HepG2 (cell line): Measurements from ENCODE around the gene PNKP. TPM values are rescaled to one million over a fixed set of nuclear protein-coding genes. Genes with fewer than 3 reads are reported as not detected.

Source experiments
- ARNT ChIP-seq: fragments of 450-650 bp; IDR thresholded peaks from 2 replicates; pipeline ENCODE4 v1.6.1; 2017
- ATRX ChIP-seq: sonication (generic); formaldehyde crosslinking; IDR thresholded peaks from 2 replicates; pipeline ENCODE4 v1.4.0; 2020; ENCODE audit warnings: missing genetic modification reagents, borderline replicate concordance
- DR1 ChIP-seq: sonication (generic); formaldehyde crosslinking; IDR thresholded peaks from 2 replicates; pipeline ENCODE4 v1.8.0; 2021; ENCODE audit warnings: mild to moderate bottlenecking, missing genetic modification reagents, inconsistent platforms
- DRAP1 ChIP-seq: IDR thresholded peaks from 2 replicates; pipeline ENCODE4 v1.6.1; 2016; ENCODE audit warnings: missing genetic modification reagents, missing compliant biosample characterization
- FOXP4 ChIP-seq: sonication (generic); formaldehyde crosslinking; IDR thresholded peaks from 2 replicates; pipeline ENCODE4 v1.4.0; 2020; ENCODE audit warnings: missing genetic modification reagents
- GATAD1 ChIP-seq: IDR thresholded peaks from 2 replicates; pipeline ENCODE4 v1.6.1; 2016; ENCODE audit warnings: missing genetic modification reagents, missing compliant biosample characterization
- HDAC1 ChIP-seq: sonication (generic); formaldehyde crosslinking; IDR thresholded peaks from 2 replicates; pipeline ENCODE4 v1.5.1; 2020; ENCODE audit warnings: mild to moderate bottlenecking, missing genetic modification reagents
- KLF6 ChIP-seq: IDR thresholded peaks from 2 replicates; pipeline ENCODE4 v1.8.0; 2016; ENCODE audit warnings: missing biosample characterization, missing genetic modification reagents
- MAFF ChIP-seq: IDR thresholded peaks from 2 replicates; pipeline ENCODE4 v1.6.1; 2011; ENCODE audit warnings: low read depth, low read length, improper control_type of control experiment
- NFKB2 ChIP-seq: sonication (generic); formaldehyde crosslinking; IDR thresholded peaks from 2 replicates; pipeline ENCODE4 v1.4.0; 2020; ENCODE audit warnings: missing genetic modification reagents, borderline replicate concordance
- NFYC ChIP-seq: IDR thresholded peaks from 2 replicates; pipeline ENCODE4 v1.6.1; 2016; ENCODE audit warnings: missing genetic modification reagents, missing compliant biosample characterization
- PCBP1 ChIP-seq: fragments of 200-400 bp; formaldehyde crosslinking; IDR thresholded peaks from 2 replicates; pipeline ENCODE4 v1.6.1; 2017; ENCODE audit warnings: mild to moderate bottlenecking, low read depth, low read length, borderline replicate concordance
- POGK ChIP-seq: sonication (generic); formaldehyde crosslinking; conservative IDR thresholded peaks from 2 replicates; pipeline ENCODE4 v1.8.0; 2022; ENCODE audit warnings: mild to moderate bottlenecking, moderate library complexity, missing genetic modification reagents
- RARA ChIP-seq: IDR thresholded peaks from 2 replicates; pipeline ENCODE4 v1.6.1; 2016; ENCODE audit warnings: missing genetic modification reagents, missing compliant biosample characterization
- SIN3A ChIP-seq: IDR thresholded peaks from 2 replicates; pipeline ENCODE4 v1.6.1; 2011; ENCODE audit warnings: low read depth, mild to moderate bottlenecking, control low read depth, low read length, borderline replicate concordance
- TIGD3 ChIP-seq: sonication (generic); formaldehyde crosslinking; IDR thresholded peaks from 2 replicates; pipeline ENCODE4 v1.5.1; 2020; ENCODE audit warnings: mild to moderate bottlenecking, missing genetic modification reagents, borderline replicate concordance
- ZMAT3 ChIP-seq: sonication (generic); formaldehyde crosslinking; conservative IDR thresholded peaks from 2 replicates; pipeline ENCODE4 v1.7.0; 2021; ENCODE audit warnings: missing genetic modification reagents
- ZNF331 ChIP-seq: sonication (generic); formaldehyde crosslinking; IDR thresholded peaks from 2 replicates; pipeline ENCODE4 v1.4.0; 2020; ENCODE audit warnings: missing genetic modification reagents
- ZNF543 ChIP-seq: sonication (generic); formaldehyde crosslinking; IDR thresholded peaks from 2 replicates; pipeline ENCODE4 v1.4.0; 2020; ENCODE audit warnings: mild to moderate bottlenecking, missing genetic modification reagents
- ZNF589 ChIP-seq: sonication (generic); formaldehyde crosslinking; conservative IDR thresholded peaks from 2 replicates; pipeline ENCODE4 v1.8.0; 2022; ENCODE audit warnings: mild to moderate bottlenecking, moderate library complexity, missing genetic modification reagents
- ZSCAN21 ChIP-seq: sonication (generic); formaldehyde crosslinking; IDR thresholded peaks from 2 replicates; pipeline ENCODE4 v1.8.0; 2022; ENCODE audit warnings: mild to moderate bottlenecking, missing genetic modification reagents, moderate library complexity, borderline replicate concordance
- polyA plus RNA-seq, 8 experiments: library from polyadenylated mRNA; depleted of rRNA in 3 of 8; stranded (reverse) in 7 of 8; unstranded in 1 of 8; fragments of >200 nt; fragmentation: Illumina TruSeq in 4 of 8; extraction: Trizol in 4 of 8; gene quantifications; 2 replicates each; pipeline versions ENCODE4 v1.2.1 to v1.2.3, GENCODE V29; 2011 to 2016; ENCODE audit warnings: low read depth in 4 of 8, missing spikeins in 1 of 8, mixed read lengths in 1 of 8; ENCODE audit not compliant: insufficient read depth in 1 of 8
- total RNA-seq, 5 experiments: library from RNA; depleted of rRNA; stranded (reverse); fragments of >200 nt; fragmentation: Illumina TruSeq; extraction: Trizol; gene quantifications; 2 replicates each; pipeline ENCODE4 v1.2.3, GENCODE V29; 2016; ENCODE audit warnings: low read depth in 1 of 5
- TF ChIP-seq, protein P1 (sequence below): sonication (generic); formaldehyde crosslinking; IDR thresholded peaks from 2 replicates; pipeline ENCODE4 v1.5.0; 2020; ENCODE audit warnings: mild to moderate bottlenecking, missing genetic modification reagents, borderline replicate concordance

Gene PNKP
- total and polyA plus RNA-seq, 2 of the 13 experiments (the other 11 are each of a cell fraction or from before 2014, with no cell fraction given), result 12.7 to 27.1 TPM

DNA sequence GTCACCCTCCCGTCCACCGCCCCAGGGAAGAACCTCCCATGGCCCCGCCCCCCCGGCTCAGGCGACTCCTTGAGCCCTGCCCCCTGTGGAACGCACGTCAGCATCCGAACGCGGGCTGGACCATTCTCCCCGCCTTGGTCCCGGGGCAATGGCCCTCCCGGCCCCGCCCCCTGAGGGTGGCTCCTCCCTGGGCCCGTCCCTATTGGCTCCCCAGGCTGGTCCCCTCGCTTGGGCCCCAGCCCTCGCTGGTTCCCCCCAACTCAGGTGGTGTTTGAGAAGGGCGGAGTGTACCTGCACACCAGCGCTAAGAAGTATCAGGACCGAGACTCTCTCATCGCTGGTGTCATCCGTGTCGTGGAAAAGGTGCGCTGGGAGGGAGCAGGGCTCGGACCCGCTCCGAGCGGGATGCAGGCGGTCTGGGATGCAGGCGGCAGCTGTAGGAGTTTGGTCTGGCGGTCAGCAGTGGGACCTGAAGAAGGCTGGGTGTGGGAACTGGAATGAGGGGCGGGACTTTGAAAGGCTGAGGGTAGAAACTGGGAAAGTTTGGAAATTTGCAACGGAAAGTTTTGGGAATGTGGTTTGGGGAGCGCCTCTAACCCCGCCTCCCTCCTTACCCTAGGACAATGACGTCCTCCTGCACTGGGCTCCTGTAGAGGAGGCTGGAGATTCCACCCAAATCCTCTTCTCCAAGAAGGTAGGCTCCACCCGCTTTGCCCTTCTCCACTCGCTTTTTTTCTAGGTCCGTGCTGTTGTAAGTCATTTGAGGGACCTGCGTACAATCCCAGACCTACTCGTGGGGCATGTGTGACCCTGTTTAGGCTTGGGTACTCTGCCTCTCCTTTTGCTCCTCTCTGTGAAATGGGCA, 10.7 kb upstream of the PNKP start (continued):
- TF ChIP-seq TIGD3 (CRISPR knock-in tag), result no peak
- no peak for TF ChIP-seq ATRX (CRISPR knock-in tag)
- TF ChIP-seq RARA (CRISPR knock-in tag), result no peak
- TF ChIP-seq ZNF589, result no peak
- peak; percentile 35; the same call in 1 of the 2 replicates for TF ChIP-seq DRAP1 (CRISPR knock-in tag)
- TF ChIP-seq NFKB2 (CRISPR knock-in tag), result peak; percentile 78; the same call in 1 of the 2 replicates
- TF ChIP-seq FOXP4, result peak; percentile 31; the same call in 1 of the 2 replicates
- peak; percentile 57; the same call in 1 of the 2 replicates for TF ChIP-seq SIN3A
- peak; percentile 52; the same call in 1 of the 2 replicates for TF ChIP-seq HDAC1 (CRISPR knock-in tag)
- peak; percentile 48; the same call in 1 of the 2 replicates for TF ChIP-seq POGK (CRISPR knock-in tag)
- TF ChIP-seq, protein P1, sequence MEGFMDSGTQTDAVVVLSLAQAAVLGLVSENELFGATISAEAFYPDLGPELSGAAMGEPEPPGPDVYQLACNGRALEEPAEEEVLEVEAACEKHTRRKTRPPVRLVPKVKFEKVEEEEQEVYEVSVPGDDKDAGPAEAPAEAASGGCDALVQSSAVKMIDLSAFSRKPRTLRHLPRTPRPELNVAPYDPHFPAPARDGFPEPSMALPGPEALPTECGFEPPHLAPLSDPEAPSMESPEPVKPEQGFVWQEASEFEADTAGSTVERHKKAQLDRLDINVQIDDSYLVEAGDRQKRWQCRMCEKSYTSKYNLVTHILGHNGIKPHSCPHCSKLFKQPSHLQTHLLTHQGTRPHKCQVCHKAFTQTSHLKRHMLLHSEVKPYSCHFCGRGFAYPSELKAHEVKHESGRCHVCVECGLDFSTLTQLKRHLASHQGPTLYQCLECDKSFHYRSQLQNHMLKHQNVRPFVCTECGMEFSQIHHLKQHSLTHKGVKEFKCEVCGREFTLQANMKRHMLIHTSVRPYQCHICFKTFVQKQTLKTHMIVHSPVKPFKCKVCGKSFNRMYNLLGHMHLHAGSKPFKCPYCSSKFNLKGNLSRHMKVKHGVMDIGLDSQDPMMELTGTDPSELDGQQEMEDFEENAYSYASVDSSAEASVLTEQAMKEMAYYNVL (CRISPR knock-in tag), result 0 out of 2 replicates have a peak, but pooled peaks have one; percentile 52
- TF ChIP-seq MAFF, result no peak
- no peak for TF ChIP-seq ZSCAN21 (CRISPR knock-in tag)
- peak; percentile 73 for TF ChIP-seq NFYC
- peak; percentile 46; the same call in 1 of the 2 replicates for TF ChIP-seq ZNF331 (CRISPR knock-in tag)
- TF ChIP-seq ZNF543 (CRISPR knock-in tag), result no peak
- peak; percentile 17; the same call in 1 of the 2 replicates for TF ChIP-seq PCBP1
- no peak; the same call in 1 of the 2 replicates for TF ChIP-seq ZMAT3 (CRISPR knock-in tag)
- TF ChIP-seq KLF6, result no peak
- peak; percentile 29; the same call in 1 of the 2 replicates for TF ChIP-seq DR1 (CRISPR knock-in tag)
- TF ChIP-seq ARNT, result no peak
- no peak; the same call in 1 of the 2 replicates for TF ChIP-seq GATAD1 (CRISPR knock-in tag)
